B cell (primary cell): ENCODE data around the gene ZNRF4. TPM values are rescaled to one million over a fixed set of nuclear protein-coding genes. Genes with fewer than 3 reads are reported as not detected.

Experiments used
- ATAC-seq: fragments of 200-7000 bp; cut with Tn5 transposase; one replicate; pipeline ENCODE4 v1.10.0; 2021; ENCODE audit warnings: low read depth, mild to moderate bottlenecking, moderate number of reproducible peaks, moderate library complexity
- CTCF ChIA-PET: fragments of 350-600 bp; sonication (Branson Sonifier 250); formaldehyde crosslinking; loops from one replicate; lab custom pipeline; 2021; ENCODE audit warnings: antibody characterized with exemption, inconsistent platforms; lab: Charles Lee
- POLR2A ChIA-PET: fragments of 350-600 bp; sonication (Branson Sonifier 250); formaldehyde crosslinking; loops from one replicate; lab custom pipeline; 2021; ENCODE audit warnings: antibody characterized with exemption; lab: Charles Lee
- DNase-seq: peaks from one replicate; pipeline ENCODE4 v3.0.0; 2013
- H2AFZ ChIP-seq: 2 replicates; pipeline ENCODE4 v1.6.1; 2012; ENCODE audit warnings: mild to moderate bottlenecking, low read depth, low read length; ENCODE audit not compliant: insufficient read depth, poor library complexity, severe bottlenecking
- H3K27ac ChIP-seq, 2 donors: 1 replicate in 1 of 2; 2 replicates in 1 of 2; pipeline ENCODE4 v1.5.1; 2012 to 2013; ENCODE audit warnings: low read length in 2 of 2, mild to moderate bottlenecking in 2 of 2, moderate library complexity in 1 of 2
- H3K27me3 ChIP-seq, 4 experiments: fragments of 200-600 bp in 1 of 4; sonication (generic) in 1 of 4; replicated peaks in 1 of 4; 1 replicate in 2 of 4; 2 replicates in 2 of 4; pipeline versions ENCODE4 v1.6.1 to v1.7.0; 2013 to 2016; ENCODE audit warnings: low read length in 3 of 4, mild to moderate bottlenecking in 2 of 4, mixed read lengths in 1 of 4, moderate library complexity in 1 of 4; ENCODE audit not compliant: insufficient read depth in 4 of 4, control insufficient read depth in 3 of 4; ENCODE audit errors: control extremely low read depth in 1 of 4
- H3K36me3 ChIP-seq, 2 experiments: replicated peaks in 1 of 2; 1 replicate in 1 of 2; 2 replicates in 1 of 2; pipeline versions ENCODE4 v1.6.1 to v1.7.1; 2013; ENCODE audit warnings: low read length in 1 of 2; ENCODE audit not compliant: insufficient read depth in 2 of 2, control insufficient read depth in 1 of 2; ENCODE audit errors: control extremely low read depth in 1 of 2, extremely low read depth in 1 of 2
- H3K4me1 ChIP-seq, 2 donors: fragments of 200-600 bp in 1 of 2; sonication (generic) in 1 of 2; 1 replicate in 1 of 2; 2 replicates in 1 of 2; pipeline versions ENCODE4 v1.5.1 to v1.6.1; 2013 to 2017; ENCODE audit warnings: low read length in 2 of 2; ENCODE audit not compliant: control insufficient read depth in 2 of 2, insufficient read depth in 2 of 2
- H3K4me2 ChIP-seq: replicated peaks from 2 replicates; pipeline ENCODE3; 2012; ENCODE audit warnings: mild to moderate bottlenecking, low read depth, low read length; ENCODE audit not compliant: poor library complexity, severe bottlenecking
- H3K4me3 ChIP-seq, 5 experiments: fragments of 200-600 bp in 1 of 5; sonication (generic) in 1 of 5; 1 replicate in 3 of 5; 2 replicates in 2 of 5; pipeline versions ENCODE4 v1.5.1 to v1.7.0; 2011 to 2016; ENCODE audit warnings: low read length in 4 of 5, mild to moderate bottlenecking in 4 of 5, low read depth in 2 of 5, control low read depth in 1 of 5, moderate library complexity in 1 of 5; ENCODE audit not compliant: insufficient read depth in 1 of 5; ENCODE audit errors: control extremely low read depth in 1 of 5, extremely low read depth in 1 of 5
- H3K79me2 ChIP-seq: fragments of 200-600 bp; sonication (generic); one replicate; pipeline ENCODE4 v1.6.0; 2016; ENCODE audit warnings: low read length; ENCODE audit not compliant: control insufficient read depth, insufficient read depth
- H3K9ac ChIP-seq: fragments of 200-600 bp; sonication (generic); 2 replicates; pipeline ENCODE4 v1.6.1; 2017; ENCODE audit warnings: mild to moderate bottlenecking, low read length, moderate library complexity
- H3K9me3 ChIP-seq, 3 donors: one replicate each; pipeline versions ENCODE4 v1.6.1 to v1.7.1; 2013; ENCODE audit warnings: low read length in 2 of 3; ENCODE audit not compliant: control insufficient read depth in 2 of 3, insufficient read depth in 1 of 3; ENCODE audit errors: control extremely low read depth in 1 of 3
- H4K20me1 ChIP-seq: 2 replicates; pipeline ENCODE4 v1.6.0; 2012; ENCODE audit warnings: mild to moderate bottlenecking, low read length; ENCODE audit not compliant: insufficient read depth, control insufficient read depth, poor library complexity, severe bottlenecking
- H3K27ac Mint-ChIP-seq: one replicate; pipeline ENCODE4 v1.8.0; 2021; ENCODE audit warnings: mixed read lengths
- H3K27me3 Mint-ChIP-seq: one replicate; pipeline ENCODE4 v1.8.0; 2021; ENCODE audit warnings: mixed read lengths
- H3K4me1 Mint-ChIP-seq: one replicate; pipeline ENCODE4 v1.8.0; 2021; ENCODE audit warnings: mixed read lengths
- H3K4me3 Mint-ChIP-seq: one replicate; pipeline ENCODE4 v1.8.0; 2021; ENCODE audit warnings: mixed read lengths
- H3K9me3 Mint-ChIP-seq: one replicate; pipeline ENCODE4 v1.8.0; 2022; ENCODE audit warnings: mixed read lengths; ENCODE audit not compliant: insufficient read depth
- CTCF ChIP-seq: fragments of 200-600 bp; IDR thresholded peaks from one replicate; pipeline ENCODE4 v1.8.0; 2022; ENCODE audit warnings: antibody characterized with exemption, mild to moderate bottlenecking
- EZH2 ChIP-seq: IDR thresholded peaks from 2 replicates; pipeline ENCODE4 v1.6.1; 2012; ENCODE audit warnings: borderline replicate concordance, low read depth, mild to moderate bottlenecking, moderate library complexity, low read length; ENCODE audit not compliant: insufficient read depth, poor library complexity, severe bottlenecking
- WGBS: methylation state at CpG from one replicate; pipeline ENCODE4 v1.1.5; 2013; ENCODE audit warnings: missing lambda C conversion rate; ENCODE audit not compliant: insufficient coverage; 5-methylcytosine and 5-hydroxymethylcytosine counted together
- intact Hi-C: fragments of 100-400 bp; cut with micrococcal nuclease; formaldehyde crosslinking; loops from one replicate; pipeline ENCODE4 v1.10.0; 2022
- polyA plus RNA-seq: library from polyadenylated mRNA; depleted of rRNA; stranded (reverse); fragments of >200 nt; gene quantifications from 2 replicates; pipeline ENCODE4 v1.2.3, GENCODE V29; 2012
- total RNA-seq, 2 donors: library from RNA; stranded (reverse); fragments of 120-200 nt in 1 of 2; gene quantifications; 1 replicate in 1 of 2; 2 replicates in 1 of 2; pipeline versions ENCODE4 v1.2.3 to v1.2.4, GENCODE V29; 2013 to 2022

Gene ZNRF4
- total and polyA plus RNA-seq, 2 donors (not counting 1 experiment from before 2014, with no cell fraction given): not detected

DNA sequence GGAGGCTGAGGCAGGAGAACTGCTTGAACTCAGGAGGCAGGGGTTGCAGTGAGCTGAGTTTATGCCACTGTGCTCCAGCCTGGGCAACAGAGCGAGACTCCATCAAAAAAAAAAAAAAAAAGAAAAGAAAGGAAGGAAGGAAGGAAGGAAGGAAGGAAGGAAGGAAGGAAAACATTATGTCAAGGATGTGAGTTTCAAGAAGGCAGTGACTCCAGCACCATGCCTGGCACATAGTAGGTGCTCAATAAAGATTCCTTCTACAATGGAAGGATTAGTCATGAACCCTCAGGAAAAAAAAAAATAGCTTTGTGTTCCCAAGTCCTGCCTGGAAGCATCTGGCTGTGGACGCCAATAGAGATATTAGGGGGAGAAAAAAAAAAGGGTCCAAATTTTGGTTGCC, 10.1 kb upstream of the ZNRF4 start:
- no peaks in the 10 kb centered on the region for H3K9me3 Mint-ChIP-seq
- no peak overlapping the region for H3K4me3 Mint-ChIP-seq
- Histone ChIP-seq H3K4me1 (no peaks in the 10 kb centered on the region), H3K79me2 (no peaks in the 10 kb centered on the region), H4K20me1 (no peaks in the 10 kb centered on the region), H3K36me3 (no peaks in the 10 kb centered on the region), H3K27me3 (peaks cover 0 to 6% (median 0%) of the 10 kb centered on the region in 4 experiments), H3K9me3 (peaks cover 0 to 4% (median 0%) of the 10 kb centered on the region in 3 donors), H3K27ac (no peak overlapping the region), H2AFZ (no peak overlapping the region), H3K4me2 (no peak overlapping the region), H3K9ac (no peak overlapping the region), H3K4me3 (no peak overlapping the region)
- no peak for ATAC-seq
- ChIA-PET CTCF (no interaction called here), POLR2A (no interaction called here)
- no peak for DNase-seq
- peaks cover 21% of the 10 kb centered on the region for H3K27me3 Mint-ChIP-seq
- intact Hi-C loops: no loop called here
- H3K27ac Mint-ChIP-seq: no peak overlapping the region
- H3K4me1 Mint-ChIP-seq: no peaks in the 10 kb centered on the region
- no peak for TF ChIP-seq CTCF
- TF ChIP-seq EZH2: no peak
- 60% methylated on average over 1 of the region's 2 CpGs for WGBS

GRCh38 chr19:5445561-5446055, 9.6 kb upstream of the ZNRF4 start:
- Mint-ChIP-seq H3K4me3 (no peak overlapping the region), H3K4me1 (no peaks in the 10 kb centered on the region), H3K27ac (no peak overlapping the region), H3K9me3 (no peaks in the 10 kb centered on the region), H3K27me3 (peaks cover 21% of the 10 kb centered on the region)
- intact Hi-C loops: no loop called here
- Histone ChIP-seq H3K4me1 (no peaks in the 10 kb centered on the region), H2AFZ (no peak overlapping the region), H3K27ac (no peak overlapping the region), H3K79me2 (no peaks in the 10 kb centered on the region), H3K4me2 (no peak overlapping the region), H3K9ac (no peak overlapping the region), H3K36me3 (no peaks in the 10 kb centered on the region), H3K4me3 (no peak overlapping the region), H3K27me3 (peaks cover 0 to 8% (median 0%) of the 10 kb centered on the region in 4 experiments), H4K20me1 (no peaks in the 10 kb centered on the region), H3K9me3 (peaks cover 0 to 4% (median 0%) of the 10 kb centered on the region in 3 donors)
- POLR2A ChIA-PET: no interaction called here
- CTCF ChIA-PET: no interaction called here
- 62% methylated on average over 4 of the region's 5 CpGs for WGBS
- DNase-seq (no peak), ATAC-seq (no peak)
- TF ChIP-seq EZH2: no peak
- no peak for TF ChIP-seq CTCF
